Raji (cell line): Measurements from ENCODE around the gene FRY.

Experiments
- POLR2A ChIP-seq: IDR thresholded peaks from 2 replicates; pipeline ENCODE4 v1.6.1; 2011; ENCODE audit warnings: low read depth, low read length, control low read depth; ENCODE audit not compliant: insufficient read depth

FRY gene

GRCh38 chr13:32248801-32249200 lies 217.2 kb downstream of the FRY start:
- TF ChIP-seq POLR2A: no peak

DNA sequence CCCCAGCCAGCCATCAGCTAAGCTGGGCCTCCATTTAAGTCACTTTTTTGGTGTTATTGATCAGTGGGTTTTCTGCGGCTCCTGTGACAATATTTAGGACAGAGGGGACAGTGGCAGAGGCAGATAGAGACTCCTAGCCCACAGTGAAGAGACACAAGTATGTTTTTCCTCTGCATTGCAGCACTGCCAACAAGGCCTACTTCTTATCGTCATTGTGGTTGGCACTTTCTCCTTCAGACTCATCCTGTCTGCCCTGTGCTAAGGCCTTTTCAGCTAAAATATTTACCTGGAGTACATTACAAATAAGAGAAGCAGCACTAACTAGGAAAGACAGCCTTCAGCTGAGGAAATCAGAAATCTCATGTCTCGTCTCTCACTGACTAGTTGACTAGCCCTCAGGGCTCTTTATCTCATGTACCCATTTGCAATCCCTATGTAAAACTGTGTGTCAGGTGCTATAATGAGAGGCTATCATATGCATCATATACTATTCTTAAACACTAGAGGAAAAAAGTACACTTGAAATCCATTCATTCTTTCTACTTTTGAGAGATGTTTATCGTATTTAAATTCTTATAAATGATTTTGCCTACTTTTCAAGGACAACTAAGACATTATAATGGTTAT lies 221.4 kb downstream of the FRY start:
- no peak for TF ChIP-seq POLR2A

GRCh38 chr13:32253911-32254399 lies 222.4 kb downstream of the FRY start:
- no peak for TF ChIP-seq POLR2A

GRCh38 chr13:32254416-32254815 lies 222.8 kb downstream of the FRY start:
- TF ChIP-seq POLR2A: no peak

GRCh38 chr13:32254916-32255723 lies 223.5 kb downstream of the FRY start:
- TF ChIP-seq POLR2A: no peak

DNA sequence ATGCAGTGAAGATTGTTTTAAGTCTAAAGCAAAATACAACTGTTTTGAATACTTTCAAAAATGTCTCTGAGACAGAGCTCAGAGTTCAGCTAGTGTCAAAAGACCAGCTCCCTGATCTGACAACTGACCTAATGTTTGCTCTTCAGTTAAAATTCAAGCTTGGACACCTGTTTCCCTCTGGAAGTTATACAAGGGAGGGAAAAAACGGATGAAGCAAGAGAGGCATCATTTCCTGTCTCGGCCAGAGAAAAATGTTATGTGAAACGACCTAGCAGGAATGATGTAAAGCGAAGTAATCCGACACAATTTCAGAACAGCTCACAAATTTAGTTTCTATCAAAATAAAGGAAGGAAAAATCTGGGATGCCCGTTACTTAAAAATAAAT lies 224.1 kb downstream of the FRY start:
- TF ChIP-seq POLR2A: no peak

- TF ChIP-seq POLR2A: no peak
Observed at GRCh38 chr13:32256243-32256642, 224.7 kb downstream of the FRY start.

- no peak for TF ChIP-seq POLR2A
Observed at GRCh38 chr13:32257649-32258048, 226.1 kb downstream of the FRY start.

DNA sequence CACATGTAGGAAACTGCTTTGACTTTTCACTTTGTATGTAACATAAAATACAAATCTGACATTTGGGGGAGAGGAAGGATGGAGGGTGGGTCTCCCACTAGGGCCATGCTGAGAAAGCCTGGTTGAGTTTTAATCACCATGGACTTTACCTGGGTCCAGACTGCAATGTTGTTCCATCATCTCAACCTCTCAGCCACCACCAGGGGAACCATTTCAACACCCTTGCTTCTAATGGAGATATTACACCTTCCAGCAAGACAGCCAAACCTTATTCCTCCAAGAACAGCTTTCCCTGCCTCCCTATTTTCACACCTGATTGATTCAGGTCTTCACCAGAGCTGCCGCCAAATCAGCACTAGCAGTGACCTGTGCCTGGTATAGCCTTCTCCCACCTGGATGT lies 227.5 kb downstream of the FRY start:
- no peak for TF ChIP-seq POLR2A

DNA sequence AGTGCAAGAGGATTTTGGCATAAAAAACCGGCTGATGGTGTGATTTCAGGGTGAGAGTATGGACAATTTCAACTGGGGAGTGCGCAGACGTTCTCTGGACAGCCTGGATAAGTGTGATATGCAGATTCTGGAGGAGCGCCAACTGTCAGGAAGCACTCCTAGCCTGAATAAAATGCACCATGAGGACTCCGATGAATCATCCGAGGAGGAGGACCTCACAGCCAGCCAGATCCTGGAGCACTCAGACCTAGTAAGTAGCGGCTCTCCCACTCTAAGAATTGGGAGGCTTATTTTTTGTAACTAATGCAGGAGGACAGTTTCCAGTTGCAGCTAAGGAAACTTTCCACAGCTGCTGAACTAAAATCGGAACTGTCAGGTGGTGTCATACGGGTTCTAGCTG lies 230.0 kb downstream of the FRY start:
- TF ChIP-seq POLR2A: no peak

DNA sequence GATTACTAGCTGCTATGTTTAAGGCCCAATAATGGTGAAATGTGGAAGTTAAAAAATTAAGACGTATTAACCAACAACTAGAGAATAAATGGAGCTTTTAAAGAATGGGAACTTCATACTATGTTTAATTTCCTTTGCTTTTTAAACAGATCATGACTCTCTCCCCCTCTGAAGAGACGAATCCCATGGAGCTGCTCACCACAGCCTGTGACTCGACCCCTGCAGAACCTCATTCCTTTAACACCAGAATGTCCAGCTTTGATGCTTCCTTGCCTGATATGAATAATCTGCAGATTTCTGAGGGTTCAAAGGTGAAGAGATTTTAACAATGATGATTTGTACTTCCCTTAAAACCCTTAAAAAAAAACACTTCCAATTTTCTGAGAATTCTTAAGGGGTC lies 230.6 kb downstream of the FRY start:
- no peak for TF ChIP-seq POLR2A

DNA sequence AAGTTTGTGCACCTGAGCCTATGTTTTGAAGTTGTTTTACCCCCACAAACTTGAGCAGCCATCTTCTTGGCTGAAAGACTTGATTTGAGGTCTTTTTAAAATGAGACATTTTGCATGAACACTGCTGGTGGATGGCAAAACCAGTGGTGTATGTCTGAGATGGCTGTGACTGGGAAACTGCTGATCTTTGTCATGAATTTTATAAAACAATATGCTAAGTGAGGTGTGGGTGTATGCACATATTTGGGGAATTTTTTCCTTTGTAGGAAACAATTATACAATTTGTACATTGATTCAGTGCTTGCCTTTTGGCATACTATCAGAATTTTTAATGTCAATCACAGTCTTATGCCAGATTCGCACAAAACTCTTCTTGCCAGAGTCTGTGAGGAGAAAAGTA lies 231.0 kb downstream of the FRY start:
- no peak for TF ChIP-seq POLR2A

GRCh38 chr13:32264407-32264806 lies 232.8 kb downstream of the FRY start:
- no peak for TF ChIP-seq POLR2A

DNA sequence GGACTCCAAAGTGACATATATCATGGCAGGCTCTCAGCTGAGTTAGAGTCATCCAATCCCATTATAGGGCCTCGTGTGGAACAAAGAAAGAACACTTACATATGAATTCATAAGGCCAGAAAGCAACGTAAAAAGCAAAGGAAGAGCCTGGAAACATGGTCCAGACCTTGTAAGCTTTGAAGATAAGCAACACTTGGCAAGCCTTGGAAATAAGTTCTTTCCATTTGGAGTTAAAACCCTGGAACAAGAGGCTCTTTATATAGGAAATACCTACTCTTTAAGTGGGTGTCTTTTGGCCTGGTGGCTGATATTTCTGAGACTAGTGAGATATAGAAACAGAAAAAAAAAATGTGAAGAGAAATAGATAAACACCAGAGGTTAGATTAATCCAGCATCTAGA lies 234.2 kb downstream of the FRY start:
- no peak for TF ChIP-seq POLR2A

- TF ChIP-seq POLR2A: no peak
Observed at GRCh38 chr13:32266130-32266529, 234.6 kb downstream of the FRY start.

DNA sequence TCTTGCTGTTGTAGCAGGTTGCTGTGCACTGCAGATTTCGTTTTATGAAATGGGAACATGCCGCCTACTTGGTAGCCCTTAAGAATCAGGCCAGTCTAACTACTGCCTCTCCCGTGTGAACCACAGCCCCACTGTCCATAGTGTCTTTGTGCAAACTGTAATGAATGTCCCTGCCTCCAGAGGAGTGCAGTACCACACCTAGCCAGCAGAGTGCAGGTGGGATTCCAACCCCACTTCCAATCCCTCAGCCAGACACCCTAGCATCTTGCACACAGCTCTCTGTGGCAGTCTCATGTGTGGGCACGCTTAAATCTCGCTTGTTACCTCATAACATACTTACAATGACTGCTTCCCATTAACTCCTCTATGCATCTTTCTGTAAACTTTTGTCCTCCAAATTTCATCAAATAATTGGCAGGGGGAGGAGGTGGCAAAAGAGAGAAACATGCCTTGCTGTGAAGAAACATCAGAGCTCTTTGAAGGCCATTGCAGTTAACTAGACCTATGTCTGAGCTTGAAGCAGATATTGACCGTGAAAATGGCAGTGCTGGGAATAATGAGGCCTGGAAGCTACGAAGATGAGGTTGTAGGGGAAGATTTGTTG lies 236.4 kb downstream of the FRY start:
- no peak for TF ChIP-seq POLR2A
